Smooth muscle cell of the brain vasculature (primary cell): Measurements from ENCODE around the gene ANKFY1.

Source experiments
- DNase-seq: peaks from one replicate; pipeline ENCODE4 v3.0.0-alpha.2; 2012; ENCODE audit warnings: low read depth, low spot score

Gene ANKFY1

DNA sequence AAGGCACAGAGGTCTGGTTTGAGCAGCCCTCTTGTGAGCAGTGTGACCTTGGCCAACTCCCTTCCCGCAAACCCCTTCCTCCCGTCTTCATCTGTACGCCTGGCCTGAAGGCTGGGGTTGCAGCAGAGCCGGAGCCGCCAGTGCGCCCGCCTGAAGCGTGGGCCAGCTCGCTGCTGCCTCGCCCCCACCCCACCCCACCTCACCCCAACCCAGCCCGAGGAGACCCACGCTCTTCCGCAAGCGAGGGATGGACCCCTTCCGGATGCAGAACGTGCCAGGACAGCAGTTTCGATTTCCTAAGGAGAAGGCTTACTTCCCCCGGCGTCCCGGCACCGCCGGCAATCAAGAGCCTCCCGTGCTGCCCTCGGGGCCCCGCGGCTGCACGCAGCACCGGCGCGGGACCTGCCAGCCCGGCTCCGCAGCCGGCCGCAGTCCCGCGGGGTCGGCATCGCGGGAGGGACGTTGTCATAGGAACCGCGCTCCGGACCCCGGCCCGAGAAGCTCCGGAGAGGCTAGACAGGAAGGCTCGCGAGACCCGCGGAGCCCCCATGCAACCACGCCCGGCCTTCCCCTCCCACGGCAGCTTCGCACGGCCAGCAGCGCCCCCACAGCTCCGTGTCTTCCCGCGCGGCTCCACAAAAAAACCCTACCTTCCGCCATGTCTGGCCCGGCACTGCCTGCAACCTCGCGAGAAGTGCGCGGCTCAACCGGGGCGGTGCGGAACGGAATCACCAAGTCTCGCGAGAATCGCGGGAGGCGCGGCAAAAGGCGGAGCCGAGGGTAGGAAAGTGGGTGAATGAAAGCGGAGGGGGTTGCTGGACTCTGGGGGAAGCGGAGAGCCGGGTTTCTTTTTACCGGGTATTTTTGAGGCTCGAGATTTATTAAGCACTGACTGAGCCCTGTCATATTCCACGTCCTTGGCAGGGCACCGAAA lies at the start of gene ANKFY1:
Gene ANKFY1 (minus strand): TSS at position 698 of the 934 bp plus-strand sequence. CDS start 38 bp downstream, at position 660.
- DNase-seq = peak; percentile 78

DNA sequence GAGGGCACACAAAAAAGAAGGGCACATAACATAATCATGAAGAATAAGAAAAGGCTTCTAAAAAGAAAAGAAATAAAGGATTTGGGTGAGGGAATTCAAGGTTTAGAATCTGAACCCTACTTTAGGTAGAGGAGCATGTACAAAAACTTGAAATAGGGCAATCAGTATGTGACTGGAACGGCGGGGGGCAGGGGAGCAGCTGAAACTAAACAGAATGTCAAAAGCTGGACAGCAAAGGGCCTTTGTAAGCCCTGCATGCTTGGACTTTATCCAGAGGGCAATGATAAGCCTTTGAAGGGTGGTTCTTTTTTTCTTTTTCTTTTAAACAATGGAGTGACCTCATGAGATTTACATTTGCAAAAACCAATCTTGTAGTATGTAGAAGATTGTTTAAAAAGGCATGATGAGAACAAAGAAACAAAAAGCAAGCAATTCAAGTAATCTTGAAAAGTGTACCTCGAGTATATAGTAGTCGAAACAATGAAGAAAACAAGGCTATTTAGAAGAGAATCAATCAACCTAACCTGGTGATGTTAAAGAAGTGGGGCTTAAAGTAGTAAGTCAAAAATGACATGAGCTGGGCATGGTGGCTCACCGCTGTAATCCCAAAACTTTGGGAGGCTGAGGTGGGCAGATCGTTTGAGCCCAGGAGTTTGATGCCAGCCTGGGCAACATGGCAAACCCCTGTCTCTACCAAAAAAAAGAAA lies 46.7 kb upstream of the ANKFY1 start:
- DNase-seq = no peak

DNA sequence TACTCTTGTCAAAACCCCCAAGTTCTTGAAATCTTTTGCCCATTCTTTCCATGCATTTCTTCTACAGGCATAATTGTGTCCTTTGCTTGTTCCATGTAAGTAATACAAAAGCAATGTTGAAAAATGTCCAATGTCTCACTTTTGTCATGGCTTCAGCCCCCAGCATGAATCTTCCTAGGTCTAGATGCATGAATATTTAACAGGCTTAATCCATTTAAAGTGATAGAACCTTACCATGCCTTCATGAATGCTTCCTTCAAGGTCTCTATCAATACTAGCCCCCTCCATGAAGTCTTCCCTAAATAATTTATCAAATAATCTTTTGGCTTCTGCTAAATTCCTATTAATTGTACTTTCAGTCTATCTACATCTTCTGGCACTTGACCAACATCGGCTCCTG lies 46.1 kb upstream of the ANKFY1 start:
- no peak for DNase-seq

- DNase-seq = no peak
Measured at GRCh38 chr17:4307179-4307930, 43.6 kb upstream of the ANKFY1 start.

DNA sequence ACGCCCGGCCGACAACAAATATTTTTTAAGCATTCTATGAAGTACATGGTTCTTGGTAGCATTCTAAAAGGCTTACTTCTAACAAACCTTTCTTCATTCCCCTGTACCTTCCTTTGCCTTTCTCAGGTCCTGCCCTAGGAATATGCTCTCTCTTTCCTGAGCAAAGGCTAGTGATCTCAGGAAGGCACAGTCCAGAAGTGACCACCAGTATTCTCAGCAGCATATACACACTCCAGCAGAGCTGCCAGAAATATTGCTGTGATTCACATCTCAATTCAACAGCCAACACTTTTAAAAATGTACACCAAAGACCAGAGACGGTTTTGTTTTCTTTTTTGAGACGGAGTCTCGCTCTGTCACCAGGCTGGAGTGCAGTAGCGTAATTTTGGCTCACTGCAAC lies 41.4 kb upstream of the ANKFY1 start:
- DNase-seq = no peak

- DNase-seq = peak; percentile 20
Measured at GRCh38 chr17:4304417-4305027, 40.7 kb upstream of the ANKFY1 start.

DNA sequence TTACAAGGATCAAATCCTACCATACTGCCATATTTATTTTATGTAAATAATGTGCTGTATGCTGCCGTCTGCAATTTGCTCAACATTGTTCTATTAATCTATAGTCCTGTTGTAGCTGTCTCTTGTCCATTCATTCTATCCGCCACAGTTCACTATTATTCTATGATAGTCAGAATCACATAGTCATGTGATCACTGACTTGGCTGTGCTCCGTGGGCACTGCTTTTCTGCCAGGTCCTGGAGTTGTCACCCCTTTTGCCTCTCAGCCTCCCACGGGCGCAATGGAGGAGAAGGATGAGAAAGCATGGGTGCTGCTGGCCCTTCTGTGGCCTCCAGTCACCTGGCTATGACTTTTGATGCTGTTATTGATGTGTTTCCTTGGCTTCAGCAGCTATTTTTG lies 37.3 kb upstream of the ANKFY1 start:
- no peak for DNase-seq

DNA sequence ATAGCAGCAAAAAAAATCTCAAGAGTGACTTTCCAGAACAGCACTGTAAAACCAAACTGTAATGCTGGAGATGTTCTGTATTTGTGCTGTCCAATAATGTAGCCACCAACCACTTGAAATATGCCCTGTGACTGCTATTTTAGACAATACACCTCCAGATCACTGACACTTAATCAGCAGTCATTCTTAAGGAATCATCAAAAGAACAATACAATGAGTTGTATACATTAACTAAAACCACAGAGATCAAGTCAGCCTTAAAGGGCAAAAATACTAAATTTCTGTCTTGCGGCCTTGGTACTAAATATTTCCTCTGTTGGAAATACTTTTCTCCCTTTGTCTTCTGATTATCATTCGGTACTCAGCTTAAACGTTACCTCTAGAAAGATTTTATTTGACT lies 33.6 kb upstream of the ANKFY1 start:
- DNase-seq = no peak

GRCh38 chr17:4295686-4296085 lies 31.9 kb upstream of the ANKFY1 start:
- DNase-seq = no peak

DNA sequence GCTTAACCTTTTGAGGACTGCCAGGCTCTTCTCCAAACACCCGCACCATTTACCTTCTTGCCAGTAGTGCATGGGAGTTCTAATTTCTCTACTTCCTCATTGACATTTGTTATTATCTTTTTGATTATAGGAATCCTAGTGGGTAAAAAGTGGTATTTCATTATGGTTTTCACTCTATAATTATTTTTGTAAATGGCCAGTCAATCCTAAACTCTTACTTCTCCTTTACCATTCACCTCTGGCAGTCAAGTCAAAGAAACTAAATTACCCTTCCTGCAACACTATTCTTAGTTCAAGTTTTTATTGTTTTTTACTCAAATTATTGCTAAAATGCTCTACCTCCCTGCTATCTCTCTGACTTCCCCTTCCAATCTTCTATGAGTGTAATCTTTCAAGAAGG lies 29.8 kb upstream of the ANKFY1 start:
- no peak for DNase-seq

DNA sequence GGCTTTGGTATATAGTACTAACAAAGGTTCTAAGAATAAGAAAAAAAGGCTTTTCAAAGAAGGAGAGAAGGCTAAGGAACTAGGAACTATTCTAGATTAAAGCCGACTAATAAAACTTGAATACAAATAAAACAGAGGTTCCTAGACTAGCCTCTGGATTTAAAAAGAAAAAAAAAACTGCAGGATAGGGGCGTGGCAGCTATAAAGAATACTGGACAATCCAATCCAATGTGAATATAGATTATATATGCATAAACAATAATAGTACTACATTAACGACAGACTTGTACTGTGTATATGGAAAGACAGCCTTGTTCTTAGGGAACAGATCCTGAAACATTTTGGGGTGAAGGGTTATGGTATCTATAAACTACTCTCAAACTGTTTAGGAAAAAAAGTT lies 23.9 kb upstream of the ANKFY1 start:
- DNase-seq = no peak

GRCh38 chr17:4276514-4276913 lies 12.7 kb upstream of the ANKFY1 start:
- DNase-seq = no peak

- DNase-seq = no peak
Measured at GRCh38 chr17:4272972-4273368, 9.2 kb upstream of the ANKFY1 start.

DNA sequence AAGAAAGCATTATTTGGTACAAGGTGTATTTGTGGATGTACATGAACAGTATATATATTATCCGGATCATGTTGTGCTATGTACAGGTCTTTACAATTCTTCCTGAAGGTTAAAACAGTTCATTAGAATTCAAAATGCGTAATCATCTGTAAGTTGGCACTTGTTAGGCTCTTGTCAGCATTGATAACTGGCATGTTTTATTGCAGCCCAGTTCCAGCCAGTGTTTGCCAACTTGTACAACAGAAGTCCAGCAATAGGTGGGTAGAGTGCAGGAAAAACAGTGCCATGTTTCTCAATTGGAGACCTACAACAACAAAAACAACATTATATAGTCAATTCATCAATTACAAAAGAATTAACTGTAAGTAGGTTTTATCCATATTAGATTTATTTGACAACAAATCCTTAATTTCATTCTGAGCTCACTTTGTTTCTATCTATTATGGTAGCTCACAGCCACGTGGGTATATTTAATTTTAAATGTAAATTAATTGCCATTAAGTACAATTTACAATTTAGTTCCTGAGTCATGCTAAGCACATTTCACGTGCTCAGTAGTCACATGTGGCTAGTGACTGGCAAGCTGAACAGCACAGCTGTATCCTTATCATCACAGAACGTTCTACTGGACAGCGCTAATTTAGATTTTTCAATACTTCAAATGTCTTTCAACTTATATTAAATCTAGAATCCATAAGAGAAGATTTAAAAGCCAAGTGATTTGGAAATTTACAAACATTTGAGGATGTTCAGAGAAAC lies 8.6 kb upstream of the ANKFY1 start:
- DNase-seq = no peak

DNA sequence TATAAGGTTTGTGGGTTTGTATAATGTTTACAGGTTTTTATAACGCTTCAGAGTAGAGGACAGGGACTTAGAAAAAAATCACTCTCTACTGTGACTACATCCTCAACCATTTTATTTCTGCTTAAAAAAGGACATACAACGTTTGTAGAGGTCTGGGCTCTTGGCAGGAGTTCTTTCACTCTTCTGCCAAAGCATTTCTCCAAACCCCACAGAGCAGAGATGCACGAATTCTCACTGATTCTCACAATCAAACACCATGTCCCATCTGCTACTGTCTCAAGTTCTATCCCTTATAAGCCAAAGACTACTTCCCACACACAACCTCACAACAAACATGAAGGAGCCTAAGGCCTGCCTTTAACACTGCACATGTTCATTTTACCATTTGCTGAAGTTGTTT lies 7.0 kb upstream of the ANKFY1 start:
- DNase-seq = no peak

DNA sequence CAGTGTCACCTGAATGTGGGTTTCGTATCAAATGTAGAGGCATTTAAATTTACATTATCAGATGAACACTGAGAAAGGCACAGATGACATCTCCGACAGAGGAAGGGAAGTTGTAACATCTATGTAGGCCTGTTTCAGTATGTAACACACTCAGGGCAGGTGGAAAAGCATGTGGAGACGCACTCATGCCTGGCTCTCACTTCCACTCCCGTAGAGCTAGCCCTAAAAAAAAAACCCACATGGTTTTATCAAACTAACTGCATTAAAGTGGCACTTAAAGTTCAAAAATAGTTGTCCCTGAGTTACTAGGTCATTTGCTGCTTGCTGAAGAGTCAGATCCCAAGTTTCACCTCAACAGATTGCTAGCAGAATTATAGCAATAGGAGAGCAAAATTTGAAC lies 6.1 kb upstream of the ANKFY1 start:
- no peak for DNase-seq

- DNase-seq = no peak
Measured at GRCh38 chr17:4267402-4267801, 3.6 kb upstream of the ANKFY1 start.

- no peak for DNase-seq
Measured at GRCh38 chr17:4266550-4266949, 2.8 kb upstream of the ANKFY1 start.

- DNase-seq = no peak
Measured at GRCh38 chr17:4262703-4263102, 1.1 kb downstream of the ANKFY1 start.

- peak; percentile 45 for DNase-seq
Measured at GRCh38 chr17:4261452-4261851, 2.3 kb downstream of the ANKFY1 start.

DNA sequence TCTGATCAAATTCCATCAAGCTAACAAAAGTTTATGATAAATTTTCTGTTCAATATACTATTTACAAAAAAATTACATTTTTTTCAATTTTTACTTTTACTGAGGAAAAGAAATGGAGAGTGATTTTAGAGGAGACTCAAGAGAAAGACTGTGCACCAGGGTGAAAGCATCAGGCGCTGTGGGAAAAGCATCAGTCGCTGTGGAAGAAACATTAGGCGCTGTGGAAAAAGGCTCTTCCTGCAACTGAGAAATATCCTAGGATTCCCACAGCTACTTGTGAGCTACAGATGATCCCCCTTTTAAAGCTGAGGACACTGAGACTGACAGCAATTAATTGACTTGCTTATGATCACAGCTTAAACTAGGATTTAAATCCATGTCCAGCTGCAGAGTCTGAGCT lies 4.9 kb downstream of the ANKFY1 start:
- no peak for DNase-seq
